Mesendoderm (in vitro differentiated cells): Measurements from ENCODE around the gene SIX2.

Experiments
- DNase-seq: peaks from one replicate; pipeline ENCODE4 v3.0.0; 2013
- H2AK5ac ChIP-seq: 2 replicates; pipeline ENCODE4 v1.6.1; 2013; ENCODE audit warnings: low read length, inconsistent platforms
- H2BK120ac ChIP-seq: 2 replicates; pipeline ENCODE4 v1.6.1; 2013; ENCODE audit warnings: low read depth, mild to moderate bottlenecking, low read length, moderate library complexity, mixed read lengths
- H2BK15ac ChIP-seq: replicated peaks from 2 replicates; pipeline ENCODE4 v1.6.1; 2013; ENCODE audit warnings: low read depth, mild to moderate bottlenecking, moderate library complexity
- H2BK5ac ChIP-seq: 2 replicates; pipeline ENCODE4 v1.6.1; 2013; ENCODE audit warnings: low read length, inconsistent platforms
- H3K18ac ChIP-seq: 2 replicates; pipeline ENCODE4 v1.6.1; 2013; ENCODE audit warnings: mild to moderate bottlenecking, low read length, mixed read lengths
- H3K23ac ChIP-seq: one replicate; pipeline ENCODE4 v1.6.1; 2013; ENCODE audit warnings: low read length
- H3K27ac ChIP-seq: 2 replicates; pipeline ENCODE4 v1.5.1; 2013; ENCODE audit warnings: low read depth, mild to moderate bottlenecking, inconsistent platforms, low read length, moderate library complexity
- H3K27me3 ChIP-seq: 2 replicates; pipeline ENCODE4 v1.6.1; 2013; ENCODE audit warnings: low read length, control low read depth, mild to moderate bottlenecking, inconsistent platforms; ENCODE audit not compliant: insufficient read depth, poor library complexity
- H3K36me3 ChIP-seq: 2 replicates; pipeline ENCODE4 v1.6.1; 2013; ENCODE audit warnings: low read length, inconsistent platforms; ENCODE audit not compliant: control insufficient read depth, insufficient read depth
- H3K4ac ChIP-seq: one replicate; pipeline ENCODE4 v1.6.1; 2013; ENCODE audit warnings: low read depth, mild to moderate bottlenecking, low read length, moderate library complexity
- H3K4me1 ChIP-seq: 2 replicates; pipeline ENCODE4 v1.6.1; 2013; ENCODE audit warnings: low read depth, low read length, inconsistent platforms; ENCODE audit not compliant: control insufficient read depth
- H3K4me2 ChIP-seq: 2 replicates; pipeline ENCODE4 v1.6.1; 2013; ENCODE audit warnings: low read length
- H3K4me3 ChIP-seq: 2 replicates; pipeline ENCODE4 v1.5.1; 2013; ENCODE audit warnings: mild to moderate bottlenecking, low read length
- H3K56ac ChIP-seq: one replicate; pipeline ENCODE4 v1.6.1; 2013; ENCODE audit warnings: low read length
- H3K79me1 ChIP-seq: 2 replicates; pipeline ENCODE4 v1.6.1; 2013; ENCODE audit warnings: low read length, inconsistent platforms
- H3K79me2 ChIP-seq: 2 replicates; pipeline ENCODE4 v1.6.1; 2013; ENCODE audit warnings: mild to moderate bottlenecking, low read length; ENCODE audit not compliant: control insufficient read depth, insufficient read depth
- H3K9ac ChIP-seq: 2 replicates; pipeline ENCODE4 v1.6.1; 2013; ENCODE audit warnings: low read length, inconsistent platforms
- H4K5ac ChIP-seq: one replicate; pipeline ENCODE4 v1.6.1; 2013; ENCODE audit warnings: low read length
- H4K8ac ChIP-seq: one replicate; pipeline ENCODE4 v1.6.1; 2013; ENCODE audit warnings: low read depth, mild to moderate bottlenecking, control low read depth, low read length, moderate library complexity
- WGBS: extraction: QIAGEN DNeasy Blood & Tissue Kit; methylation state at CpG from one replicate; pipeline ENCODE4 v1.1.7; 2013; ENCODE audit warnings: low lambda C conversion rate, missing lambda C conversion rate; ENCODE audit not compliant: insufficient coverage; ENCODE audit errors: extremely low coverage; 5-methylcytosine and 5-hydroxymethylcytosine counted together

SIX2 gene

GRCh38 chr2:45007961-45008295 is 1.3 kb downstream of the SIX2 start:
- no peak for DNase-seq
- H2AK5ac ChIP-seq: no peak overlapping the region
- H3K79me1 ChIP-seq: no peaks in the 10 kb centered on the region
- no peak overlapping the region for H4K8ac ChIP-seq
- H3K4me1 ChIP-seq: no peaks in the 10 kb centered on the region
- no peaks in the 10 kb centered on the region for H3K79me2 ChIP-seq
- H3K27me3 ChIP-seq: peaks cover 80% of the 10 kb centered on the region
- no CpG with 5 or more reads among the region's 6 CpGs for WGBS
- H3K36me3 ChIP-seq: no peaks in the 10 kb centered on the region
- H3K23ac ChIP-seq: no peak overlapping the region
- H3K4me2 ChIP-seq: peak overlapping the region; percentile 9
- H4K5ac ChIP-seq: no peak overlapping the region
- H3K56ac ChIP-seq: peak overlapping the region; percentile 47
- H3K27ac ChIP-seq: no peak overlapping the region
- no peak overlapping the region for H3K18ac ChIP-seq
- no peak overlapping the region for H2BK15ac ChIP-seq
- no peak overlapping the region for H2BK120ac ChIP-seq
- no peak overlapping the region for H3K4me3 ChIP-seq
- H2BK5ac ChIP-seq: no peak overlapping the region
- no peak overlapping the region for H3K9ac ChIP-seq
- H3K4ac ChIP-seq: no peak overlapping the region

GRCh38 chr2:45006942-45007287 is 2.3 kb downstream of the SIX2 start:
- no peaks in the 10 kb centered on the region for H3K36me3 ChIP-seq
- no CpG with 5 or more reads among the region's 7 CpGs for WGBS
- no peak overlapping the region for H3K27ac ChIP-seq
- H3K18ac ChIP-seq: no peak overlapping the region
- H3K9ac ChIP-seq: no peak overlapping the region
- no peak overlapping the region for H2BK5ac ChIP-seq
- peaks cover 76% of the 10 kb centered on the region for H3K27me3 ChIP-seq
- H2AK5ac ChIP-seq: no peak overlapping the region
- H3K4me2 ChIP-seq: no peak overlapping the region
- no peak overlapping the region for H2BK120ac ChIP-seq
- H3K79me1 ChIP-seq: no peaks in the 10 kb centered on the region
- H3K56ac ChIP-seq: no peak overlapping the region
- H4K8ac ChIP-seq: no peak overlapping the region
- H3K79me2 ChIP-seq: no peaks in the 10 kb centered on the region
- H3K4me1 ChIP-seq: no peaks in the 10 kb centered on the region
- H3K23ac ChIP-seq: no peak overlapping the region
- no peak overlapping the region for H2BK15ac ChIP-seq
- H3K4me3 ChIP-seq: no peak overlapping the region
- H3K4ac ChIP-seq: no peak overlapping the region
- no peak for DNase-seq
- H4K5ac ChIP-seq: no peak overlapping the region

GRCh38 chr2:45006041-45006941 is 3.0 kb downstream of the SIX2 start:
- Histone ChIP-seq H2BK5ac (no peak overlapping the region), H3K79me2 (no peaks in the 10 kb centered on the region), H3K56ac (no peak overlapping the region), H3K4ac (no peak overlapping the region), H4K8ac (no peak overlapping the region), H3K23ac (peak overlapping the region; percentile 91), H2AK5ac (no peak overlapping the region), H3K27ac (no peak overlapping the region), H3K36me3 (no peaks in the 10 kb centered on the region), H2BK120ac (no peak overlapping the region), H3K79me1 (no peaks in the 10 kb centered on the region), H3K18ac (no peak overlapping the region), H3K4me3 (no peak overlapping the region), H3K4me1 (peaks cover 2% of the 10 kb centered on the region), H2BK15ac (no peak overlapping the region), H3K4me2 (no peak overlapping the region), H3K27me3 (peaks cover 74% of the 10 kb centered on the region), H3K9ac (no peak overlapping the region), H4K5ac (no peak overlapping the region)
- 100% methylated on average over 1 of the region's 37 CpGs for WGBS
- DNase-seq: no peak

GRCh38 chr2:45005261-45006002 is 3.8 kb downstream of the SIX2 start:
- Histone ChIP-seq H2BK5ac (no peak overlapping the region), H2AK5ac (no peak overlapping the region), H3K79me2 (no peaks in the 10 kb centered on the region), H2BK15ac (no peak overlapping the region), H3K36me3 (no peaks in the 10 kb centered on the region), H3K4ac (no peak overlapping the region), H3K23ac (peak overlapping the region; percentile 9), H3K56ac (no peak overlapping the region), H4K5ac (no peak overlapping the region), H3K4me3 (no peak overlapping the region), H3K4me1 (peaks cover 2% of the 10 kb centered on the region), H3K27ac (no peak overlapping the region), H3K79me1 (no peaks in the 10 kb centered on the region), H3K9ac (no peak overlapping the region), H3K4me2 (peak overlapping the region; percentile 26), H3K18ac (no peak overlapping the region), H4K8ac (no peak overlapping the region), H3K27me3 (peaks cover 67% of the 10 kb centered on the region), H2BK120ac (no peak overlapping the region)
- no CpG with 5 or more reads among the region's 25 CpGs for WGBS
- DNase-seq: no peak

GRCh38 chr2:45004562-45005191 is 4.6 kb downstream of the SIX2 start:
- no CpG with 5 or more reads among the region's 45 CpGs for WGBS
- DNase-seq: peak; percentile 84
- Histone ChIP-seq H2BK15ac (no peak overlapping the region), H3K27ac (no peak overlapping the region), H3K23ac (no peak overlapping the region), H4K8ac (no peak overlapping the region), H3K4me2 (peak overlapping the region; percentile 89), H4K5ac (no peak overlapping the region), H3K36me3 (no peaks in the 10 kb centered on the region), H2BK120ac (no peak overlapping the region), H3K56ac (peak overlapping the region; percentile 78), H3K27me3 (peaks cover 73% of the 10 kb centered on the region), H2AK5ac (no peak overlapping the region), H3K79me2 (no peaks in the 10 kb centered on the region), H3K4me1 (peaks cover 2% of the 10 kb centered on the region), H2BK5ac (no peak overlapping the region), H3K9ac (peak overlapping the region; percentile 55), H3K18ac (no peak overlapping the region), H3K79me1 (no peaks in the 10 kb centered on the region), H3K4ac (no peak overlapping the region), H3K4me3 (peak overlapping the region; percentile 46)
